Esophagus squamous epithelium (tissue), 4 donors: ENCODE data around the gene ASGR1.

ENCODE experiments used
- CTCF ChIP-seq, 6 experiments: fragments of 450-650 bp in 4 of 6; fragments of 200-600 bp in 2 of 6; sonication (generic) in 2 of 6; IDR thresholded peaks; one replicate each; pipeline ENCODE4 v1.5.1; 2016 to 2019; ENCODE audit warnings: antibody characterized with exemption in 6 of 6, mild to moderate bottlenecking in 4 of 6, moderate library complexity in 4 of 6
- POLR2A ChIP-seq, 4 donors: fragments of 450-650 bp; IDR thresholded peaks; one replicate each; pipeline ENCODE4 v1.6.1; 2017; ENCODE audit warnings: antibody characterized with exemption in 4 of 4, mild to moderate bottlenecking in 4 of 4, moderate library complexity in 3 of 4

- TF ChIP-seq POLR2A (IDR thresholded peaks at IDR 0.05) (no peak), CTCF (IDR thresholded peaks at IDR 0.05) (no peak)
Measured at GRCh38 chr17:7138800-7139381, 40.3 kb downstream of the ASGR1 start.
